Endothelial cell of umbilical vein (primary cell): ENCODE measurements around the gene PMIS2. TPM values are rescaled to one million over a fixed set of nuclear protein-coding genes. Genes with fewer than 3 reads are reported as not detected.

Experiments used
- BruUV-seq: library from RNA; stranded (reverse); fragments of 400-500 nt; replicated peaks from 2 replicates; lab custom pipeline; 2021; lab: Mats Ljungman, UMichigan
- CTCF ChIA-PET: fragments of 300-600, 350-600 bp; sonication (Branson Sonifier 250); formaldehyde crosslinking; loops from one replicate; lab custom pipeline; 2021; ENCODE audit warnings: antibody characterized with exemption, inconsistent platforms; lab: Charles Lee
- POLR2A ChIA-PET: fragments of 300-600, 350-600 bp; sonication (Branson Sonifier 250); formaldehyde crosslinking; loops from one replicate; lab custom pipeline; 2021; ENCODE audit warnings: antibody characterized with exemption, inconsistent platforms; lab: Charles Lee
- DNase-seq: peaks from one replicate; pipeline ENCODE4 v3.0.0-alpha.2; 2011; ENCODE audit warnings: low read depth, low spot score
- FAIRE-seq: peaks from 2 replicates; lab custom pipeline; 2011; peaks lifted over from hg19 to GRCh38; lab: Jason Lieb, UNC
- H2AFZ ChIP-seq: 2 replicates; pipeline ENCODE4 v1.6.0; 2012; ENCODE audit warnings: low read depth, low read length, control low read depth, inconsistent platforms
- H3K27ac ChIP-seq: 2 replicates; pipeline ENCODE4 v1.5.1; 2011; ENCODE audit warnings: low read depth, mild to moderate bottlenecking, control low read depth, low read length, moderate library complexity; ENCODE audit not compliant: insufficient read depth
- H3K27me3 ChIP-seq, 2 experiments: 2 replicates each; pipeline versions ENCODE4 v1.6.0 to v1.6.1; 2011; ENCODE audit warnings: low read length in 2 of 2, mixed read lengths in 1 of 2; ENCODE audit not compliant: control insufficient read depth in 2 of 2, insufficient read depth in 2 of 2
- H3K36me3 ChIP-seq, 2 experiments: 2 replicates in 1 of 2; 3 replicates in 1 of 2; pipeline ENCODE4 v1.5.1; 2011; ENCODE audit warnings: low read length in 2 of 2, mild to moderate bottlenecking in 1 of 2, moderate library complexity in 1 of 2; ENCODE audit not compliant: control insufficient read depth in 2 of 2, insufficient read depth in 2 of 2; ENCODE audit errors: extremely low read depth in 1 of 2
- H3K4me1 ChIP-seq: 3 replicates; pipeline ENCODE4 v1.5.1; 2011; ENCODE audit warnings: mild to moderate bottlenecking, low read length; ENCODE audit not compliant: control insufficient read depth, insufficient read depth; ENCODE audit errors: extremely low read depth
- H3K4me2 ChIP-seq: 2 replicates; pipeline ENCODE4 v1.6.1; 2011; ENCODE audit warnings: low read length, control low read depth, mixed read lengths; ENCODE audit not compliant: insufficient read depth
- H3K4me3 ChIP-seq, 3 experiments: fragments of 200-600 bp in 1 of 3; sonication (generic), shearing (Covaris generic) in 1 of 3; replicated peaks in 1 of 3; 2 replicates each; pipeline ENCODE4 v1.5.1; 2011 to 2016; ENCODE audit warnings: control low read depth in 3 of 3, low read length in 3 of 3, mild to moderate bottlenecking in 2 of 3, inconsistent platforms in 1 of 3, low read depth in 1 of 3, moderate library complexity in 1 of 3; ENCODE audit not compliant: insufficient read depth in 1 of 3
- H3K79me2 ChIP-seq: 2 replicates; pipeline ENCODE4 v1.6.0; 2012; ENCODE audit warnings: low read length, inconsistent platforms; ENCODE audit not compliant: control insufficient read depth, insufficient read depth
- H3K9ac ChIP-seq: replicated peaks from 2 replicates; pipeline ENCODE3; 2011; ENCODE audit warnings: low read length, control low read depth; ENCODE audit not compliant: insufficient read depth; ENCODE audit errors: extremely low read depth
- H3K9me1 ChIP-seq: replicated peaks from 3 replicates; pipeline ENCODE4 v1.6.0; 2011; ENCODE audit warnings: mild to moderate bottlenecking, low read length; ENCODE audit not compliant: control insufficient read depth, insufficient read depth; ENCODE audit errors: extremely low read depth
- H3K9me3 ChIP-seq: replicated peaks from 2 replicates; pipeline ENCODE4 v1.5.1; 2012; ENCODE audit warnings: low read length, inconsistent platforms; ENCODE audit not compliant: control insufficient read depth, insufficient read depth
- H4K20me1 ChIP-seq: replicated peaks from 2 replicates; pipeline ENCODE3; 2011; ENCODE audit warnings: mild to moderate bottlenecking, low read length; ENCODE audit not compliant: control insufficient read depth, insufficient read depth; ENCODE audit errors: extremely low read depth
- CTCF ChIP-seq, 2 donors: IDR thresholded peaks; 1 replicate in 1 of 2; 2 replicates in 1 of 2; pipeline ENCODE4 v1.5.1; 2011; ENCODE audit warnings: low read length in 2 of 2, mild to moderate bottlenecking in 2 of 2, moderate library complexity in 2 of 2, control low read depth in 1 of 2, inconsistent platforms in 1 of 2, low read depth in 1 of 2; ENCODE audit not compliant: insufficient read depth in 1 of 2; ENCODE audit errors: extremely low read depth in 1 of 2
- EZH2 ChIP-seq: IDR thresholded peaks from 2 replicates; pipeline ENCODE4 v1.6.1; 2012; ENCODE audit warnings: borderline replicate concordance, low read depth, mild to moderate bottlenecking, moderate library complexity, low read length, inconsistent platforms; ENCODE audit not compliant: severe bottlenecking
- FOS ChIP-seq: IDR thresholded peaks from 2 replicates; pipeline ENCODE4 v1.6.1; 2011; ENCODE audit warnings: mild to moderate bottlenecking, low read length, moderate library complexity, borderline replicate concordance; ENCODE audit not compliant: insufficient read depth
- GATA2 ChIP-seq: IDR thresholded peaks from 2 replicates; pipeline ENCODE4 v1.7.0; 2011; ENCODE audit warnings: low read depth, mild to moderate bottlenecking, moderate library complexity, mixed read lengths, low read length; ENCODE audit not compliant: insufficient read length, insufficient read depth
- JUN ChIP-seq: IDR thresholded peaks from 2 replicates; pipeline ENCODE4 v1.6.1; 2011; ENCODE audit warnings: borderline replicate concordance, low read depth; ENCODE audit not compliant: insufficient read length, insufficient read depth
- MAX ChIP-seq: IDR thresholded peaks from 2 replicates; pipeline ENCODE4 v1.6.1; 2011; ENCODE audit not compliant: insufficient read depth, insufficient read length
- MYC ChIP-seq: IDR thresholded peaks from one replicate; pipeline ENCODE4 v1.6.1; 2011; ENCODE audit warnings: mild to moderate bottlenecking, low read depth, low read length
- POLR2A ChIP-seq: IDR thresholded peaks from 2 replicates; pipeline ENCODE4 v1.6.1; 2012; ENCODE audit warnings: low read depth, mild to moderate bottlenecking, control low read depth, low read length
- POLR2AphosphoS5 ChIP-seq: IDR thresholded peaks from 2 replicates; pipeline ENCODE4 v1.6.1; 2012; ENCODE audit warnings: low read depth, mild to moderate bottlenecking, control low read depth, low read length, moderate library complexity; ENCODE audit not compliant: insufficient read depth
- dilution Hi-C: fragments of 300-500 bp; cut with MboI; formaldehyde crosslinking; loops from one replicate; pipeline ENCODE4 v1.15.0; 2019; ENCODE audit warnings: low sequenced_read_pairs; ENCODE audit not compliant: extremely low pct_ligation_motif_present
- intact Hi-C: fragments of 100-400 bp; cut with micrococcal nuclease; formaldehyde crosslinking; loops from one replicate; pipeline ENCODE4 v1.10.0; 2022
- polyA plus RNA-seq, 4 experiments: library from polyadenylated mRNA; depleted of rRNA in 3 of 4; stranded (reverse) in 3 of 4; unstranded in 1 of 4; fragments of >200 nt; gene quantifications; 2 replicates each; pipeline versions ENCODE4 v1.2.1 to v1.2.3, GENCODE V29; 2011 to 2012; ENCODE audit warnings: missing spikeins in 1 of 4
- total RNA-seq: library from RNA; stranded (reverse); gene quantifications from 2 replicates; pipeline ENCODE4 v1.2.3, GENCODE V29; 2021

The PMIS2 gene
- total and polyA plus RNA-seq, 2 donors (not counting 3 experiments of a cell fraction or from before 2014, with no cell fraction given): not detected

GRCh38 chr19:35620001-35620400 is 34.0 kb downstream of the PMIS2 start:
- no peaks in the 10 kb centered on the region for H3K4me1 ChIP-seq
- peaks cover 0 to 6% of the 10 kb centered on the region in 2 experiments for H3K36me3 ChIP-seq
- no peaks in the 10 kb centered on the region for H3K27me3 ChIP-seq
- H3K79me2 ChIP-seq: no peaks in the 10 kb centered on the region
- no peaks in the 10 kb centered on the region for H3K9me1 ChIP-seq
- FAIRE-seq (no peak), DNase-seq (no peak)
- no peak overlapping the region for H2AFZ ChIP-seq
- TF ChIP-seq FOS (no peak), EZH2 (no peak), JUN (no peak), POLR2A (no peak), POLR2AphosphoS5 (no peak), GATA2 (no peak), MYC (no peak), MAX (no peak), CTCF (IDR thresholded peaks at IDR 0.05; ENCODE audit: extremely low read depth in 1 of 2, insufficient read depth in 1 of 2, low read depth in 1 of 2, low read length in 2 of 2) (no peak)
- dilution Hi-C loops: no loop called here
- ChIA-PET POLR2A (no interaction called here), CTCF (no interaction called here)
- no TSS peak for BruUV-seq
- intact Hi-C loops: no loop called here
- H3K9me3 ChIP-seq: no peaks in the 10 kb centered on the region
- no peaks in the 10 kb centered on the region for H4K20me1 ChIP-seq
- no peak overlapping the region for H3K4me3 ChIP-seq
- no peak overlapping the region for H3K9ac ChIP-seq
- no peak overlapping the region for H3K4me2 ChIP-seq
- no peak overlapping the region for H3K27ac ChIP-seq
